ENCODE measurements around the gene NTNG2.

The NTNG2 gene

GRCh38 chr9:132231019-132231701, 69.3 kb downstream of the NTNG2 start:
- TF ChIP-seq ISL1 (CRISPR knock-in tag; IDR thresholded peaks at IDR 0.05): no peak
- no peak for TF ChIP-seq RARB (CRISPR knock-in tag; IDR thresholded peaks at IDR 0.05)
- TF ChIP-seq BACH2 (CRISPR knock-in tag; IDR thresholded peaks at IDR 0.05; ENCODE audit: borderline replicate concordance): no peak
- TF ChIP-seq TOX (CRISPR knock-in tag; IDR thresholded peaks at IDR 0.05; ENCODE audit: borderline replicate concordance): no peak
- TF ChIP-seq ESRRG (CRISPR knock-in tag; IDR thresholded peaks at IDR 0.05): no peak
- no peak for TF ChIP-seq ZNF70 (CRISPR knock-in tag; IDR thresholded peaks at IDR 0.05)
- TF ChIP-seq, protein P1, sequence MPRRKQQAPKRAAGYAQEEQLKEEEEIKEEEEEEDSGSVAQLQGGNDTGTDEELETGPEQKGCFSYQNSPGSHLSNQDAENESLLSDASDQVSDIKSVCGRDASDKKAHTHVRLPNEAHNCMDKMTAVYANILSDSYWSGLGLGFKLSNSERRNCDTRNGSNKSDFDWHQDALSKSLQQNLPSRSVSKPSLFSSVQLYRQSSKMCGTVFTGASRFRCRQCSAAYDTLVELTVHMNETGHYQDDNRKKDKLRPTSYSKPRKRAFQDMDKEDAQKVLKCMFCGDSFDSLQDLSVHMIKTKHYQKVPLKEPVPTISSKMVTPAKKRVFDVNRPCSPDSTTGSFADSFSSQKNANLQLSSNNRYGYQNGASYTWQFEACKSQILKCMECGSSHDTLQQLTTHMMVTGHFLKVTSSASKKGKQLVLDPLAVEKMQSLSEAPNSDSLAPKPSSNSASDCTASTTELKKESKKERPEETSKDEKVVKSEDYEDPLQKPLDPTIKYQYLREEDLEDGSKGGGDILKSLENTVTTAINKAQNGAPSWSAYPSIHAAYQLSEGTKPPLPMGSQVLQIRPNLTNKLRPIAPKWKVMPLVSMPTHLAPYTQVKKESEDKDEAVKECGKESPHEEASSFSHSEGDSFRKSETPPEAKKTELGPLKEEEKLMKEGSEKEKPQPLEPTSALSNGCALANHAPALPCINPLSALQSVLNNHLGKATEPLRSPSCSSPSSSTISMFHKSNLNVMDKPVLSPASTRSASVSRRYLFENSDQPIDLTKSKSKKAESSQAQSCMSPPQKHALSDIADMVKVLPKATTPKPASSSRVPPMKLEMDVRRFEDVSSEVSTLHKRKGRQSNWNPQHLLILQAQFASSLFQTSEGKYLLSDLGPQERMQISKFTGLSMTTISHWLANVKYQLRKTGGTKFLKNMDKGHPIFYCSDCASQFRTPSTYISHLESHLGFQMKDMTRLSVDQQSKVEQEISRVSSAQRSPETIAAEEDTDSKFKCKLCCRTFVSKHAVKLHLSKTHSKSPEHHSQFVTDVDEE (CRISPR knock-in tag; IDR thresholded peaks at IDR 0.05): no peak
- ATAC-seq: no peak

DNA sequence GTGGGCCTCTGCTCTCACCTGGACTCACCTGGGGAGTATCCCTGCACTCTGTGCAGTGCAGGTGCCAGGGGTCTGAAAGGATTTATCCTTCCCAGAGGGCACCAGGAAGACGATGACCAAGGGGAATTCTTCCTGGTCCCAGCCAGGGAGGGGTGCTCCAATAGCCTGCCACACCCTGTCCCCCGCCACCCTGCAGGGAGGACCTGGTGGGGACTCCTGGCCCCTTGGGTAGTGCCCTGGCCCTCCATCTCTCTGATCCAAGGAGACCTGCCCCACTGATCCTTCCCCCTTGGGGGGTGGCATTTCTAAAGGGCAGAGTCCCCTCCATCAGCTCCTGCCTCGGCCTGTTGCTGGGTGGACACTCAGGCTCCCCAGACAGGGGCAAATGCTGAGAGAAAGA, 70.7 kb downstream of the NTNG2 start:
- no peak for ATAC-seq
- TF ChIP-seq ZNF8 (CRISPR knock-in tag; IDR thresholded peaks at IDR 0.05): no peak
- TF ChIP-seq, protein P1 (CRISPR knock-in tag; IDR thresholded peaks at IDR 0.05): no peak
- TF ChIP-seq CREB5 (CRISPR knock-in tag; IDR thresholded peaks at IDR 0.05; ENCODE audit: low read depth): no peak
- TF ChIP-seq ARNTL (CRISPR knock-in tag; IDR thresholded peaks at IDR 0.05; ENCODE audit: borderline replicate concordance, low read depth): no peak
- TF ChIP-seq SNAI2 (CRISPR knock-in tag; IDR thresholded peaks at IDR 0.05): no peak
- TF ChIP-seq ESRRG (CRISPR knock-in tag; IDR thresholded peaks at IDR 0.05): no peak
- TF ChIP-seq RARB (CRISPR knock-in tag; IDR thresholded peaks at IDR 0.05): no peak
- TF ChIP-seq ZFP30 (CRISPR knock-in tag; IDR thresholded peaks at IDR 0.05): no peak
- no peak for TF ChIP-seq CSRNP3 (CRISPR knock-in tag; IDR thresholded peaks at IDR 0.05)
- TF ChIP-seq ZC3H10 (CRISPR knock-in tag; IDR thresholded peaks at IDR 0.05): no peak
- no peak for TF ChIP-seq ZNF565 (CRISPR knock-in tag; conservative IDR thresholded peaks at IDR 0.05; ENCODE audit: low read depth)
- TF ChIP-seq POU6F1 (CRISPR knock-in tag; IDR thresholded peaks at IDR 0.05; ENCODE audit: borderline replicate concordance, low read depth): no peak
- no peak for TF ChIP-seq TCF4 (CRISPR knock-in tag; IDR thresholded peaks at IDR 0.05; ENCODE audit: borderline replicate concordance)
- no peak for TF ChIP-seq ISL1 (CRISPR knock-in tag; IDR thresholded peaks at IDR 0.05)
- no peak for TF ChIP-seq TOX (CRISPR knock-in tag; IDR thresholded peaks at IDR 0.05; ENCODE audit: borderline replicate concordance)

DNA sequence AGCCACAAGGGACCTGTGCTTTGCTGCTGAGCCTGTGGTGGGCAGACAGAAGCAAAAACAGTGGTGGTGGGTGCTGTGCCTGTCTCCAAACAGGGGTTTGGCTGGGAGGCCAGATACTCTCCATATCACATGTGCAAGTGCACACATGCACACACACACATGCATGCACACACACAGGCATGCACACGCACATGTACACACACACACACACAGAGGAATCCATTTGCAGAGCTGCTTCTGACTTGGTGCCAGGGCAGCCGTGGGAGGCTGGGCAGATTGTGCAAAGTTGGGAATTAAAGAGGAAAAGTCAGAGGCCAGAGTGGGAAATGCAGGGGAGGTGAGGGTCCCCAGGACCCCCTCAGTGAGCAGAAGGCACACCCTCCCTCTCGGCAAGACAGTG, 71.3 kb downstream of the NTNG2 start:
- ATAC-seq: no peak
- TF ChIP-seq TCF4 (CRISPR knock-in tag; IDR thresholded peaks at IDR 0.05; ENCODE audit: borderline replicate concordance): no peak

GRCh38 chr9:132234535-132234934, 72.7 kb downstream of the NTNG2 start:
- TF ChIP-seq ZFP30 (CRISPR knock-in tag; IDR thresholded peaks at IDR 0.05) (no peak), ISL1 (CRISPR knock-in tag; IDR thresholded peaks at IDR 0.05) (no peak)
- ATAC-seq: no peak
